ENCODE data around the gene WDR33.

WDR33 gene

GRCh38 chr2:127694986-127695385, 116.0 kb downstream of the WDR33 start:
- H3K4me1 ChIP-seq (ENCODE audit: control insufficient read depth, insufficient read depth, low read length, poor library complexity, severe bottlenecking) = no peaks in the 10 kb centered on the region
- no peak overlapping the region for H3K27ac ChIP-seq (ENCODE audit: low read depth, low read length, severe bottlenecking)
- H3K36me3 ChIP-seq (ENCODE audit: control insufficient read depth, insufficient read depth, low read length) = no peaks in the 10 kb centered on the region
- 85 to 88% methylated on average over 6 to 9 of the region's 9 CpGs for WGBS, 2 experiments (ENCODE audit: insufficient coverage in 2 of 2)
- no peak overlapping the region for H3K4me3 ChIP-seq (ENCODE audit: extremely low read depth, insufficient read depth, low read length, poor library complexity, severe bottlenecking)
- H3K9me3 ChIP-seq (ENCODE audit: control insufficient read depth, low read length) = peaks cover 17% of the 10 kb centered on the region

- 70 to 92% methylated on average over 1 to 2 of the region's 2 CpGs for WGBS, 2 experiments (ENCODE audit: insufficient coverage in 2 of 2)
- no peaks in the 10 kb centered on the region for H3K36me3 ChIP-seq (ENCODE audit: control insufficient read depth, insufficient read depth, low read length)
- H3K9me3 ChIP-seq (ENCODE audit: control insufficient read depth, low read length) = peaks cover 20% of the 10 kb centered on the region
- H3K4me1 ChIP-seq (ENCODE audit: control insufficient read depth, insufficient read depth, low read length, poor library complexity, severe bottlenecking) = no peaks in the 10 kb centered on the region
- H3K27ac ChIP-seq (ENCODE audit: low read depth, low read length, severe bottlenecking) = no peak overlapping the region
- H3K4me3 ChIP-seq (ENCODE audit: extremely low read depth, insufficient read depth, low read length, poor library complexity, severe bottlenecking) = no peak overlapping the region
Measured at GRCh38 chr2:127690696-127691095, 120.3 kb downstream of the WDR33 start.

GRCh38 chr2:127688405-127688804, 122.6 kb downstream of the WDR33 start:
- H3K4me1 ChIP-seq (ENCODE audit: control insufficient read depth, insufficient read depth, low read length, poor library complexity, severe bottlenecking) = peaks cover 7% of the 10 kb centered on the region
- WGBS, 2 experiments (ENCODE audit: insufficient coverage in 2 of 2) = no CpG with 5 or more reads among the region's 1 CpG
- H3K4me3 ChIP-seq (ENCODE audit: extremely low read depth, insufficient read depth, low read length, poor library complexity, severe bottlenecking) = no peak overlapping the region
- H3K36me3 ChIP-seq (ENCODE audit: control insufficient read depth, insufficient read depth, low read length) = no peaks in the 10 kb centered on the region
- H3K9me3 ChIP-seq (ENCODE audit: control insufficient read depth, low read length) = peaks cover 20% of the 10 kb centered on the region
- no peak overlapping the region for H3K27ac ChIP-seq (ENCODE audit: low read depth, low read length, severe bottlenecking)

- Histone ChIP-seq H3K4me3 (ENCODE audit: extremely low read depth, insufficient read depth, low read length, poor library complexity, severe bottlenecking) (no peak overlapping the region), H3K27ac (ENCODE audit: low read depth, low read length, severe bottlenecking) (no peak overlapping the region), H3K9me3 (ENCODE audit: control insufficient read depth, low read length) (peaks cover 9% of the 10 kb centered on the region), H3K4me1 (ENCODE audit: control insufficient read depth, insufficient read depth, low read length, poor library complexity, severe bottlenecking) (peaks cover 11% of the 10 kb centered on the region), H3K36me3 (ENCODE audit: control insufficient read depth, insufficient read depth, low read length) (no peaks in the 10 kb centered on the region)
- 83 to 86% methylated on average over 6 to 8 of the region's 8 CpGs for WGBS, 2 experiments (ENCODE audit: insufficient coverage in 2 of 2)
Measured at GRCh38 chr2:127685410-127686080, 125.4 kb downstream of the WDR33 start.

- 93 to 94% methylated on average over 9 to 11 of the region's 15 CpGs for WGBS, 2 experiments (ENCODE audit: insufficient coverage in 2 of 2)
- Histone ChIP-seq H3K27ac (ENCODE audit: low read depth, low read length, severe bottlenecking) (no peak overlapping the region), H3K36me3 (ENCODE audit: control insufficient read depth, insufficient read depth, low read length) (no peaks in the 10 kb centered on the region), H3K4me3 (ENCODE audit: extremely low read depth, insufficient read depth, low read length, poor library complexity, severe bottlenecking) (no peak overlapping the region), H3K4me1 (ENCODE audit: control insufficient read depth, insufficient read depth, low read length, poor library complexity, severe bottlenecking) (peaks cover 11% of the 10 kb centered on the region), H3K9me3 (ENCODE audit: control insufficient read depth, low read length) (no peaks in the 10 kb centered on the region)
Measured at GRCh38 chr2:127683757-127684156, 127.2 kb downstream of the WDR33 start.

- peaks cover 11% of the 10 kb centered on the region for H3K4me1 ChIP-seq (ENCODE audit: control insufficient read depth, insufficient read depth, low read length, poor library complexity, severe bottlenecking)
- no peaks in the 10 kb centered on the region for H3K9me3 ChIP-seq (ENCODE audit: control insufficient read depth, low read length)
- no peaks in the 10 kb centered on the region for H3K36me3 ChIP-seq (ENCODE audit: control insufficient read depth, insufficient read depth, low read length)
- H3K4me3 ChIP-seq (ENCODE audit: extremely low read depth, insufficient read depth, low read length, poor library complexity, severe bottlenecking) = no peak overlapping the region
- no peak overlapping the region for H3K27ac ChIP-seq (ENCODE audit: low read depth, low read length, severe bottlenecking)
Measured at GRCh38 chr2:127683056-127683455, 127.9 kb downstream of the WDR33 start.

GRCh38 chr2:127681976-127682857, 128.8 kb downstream of the WDR33 start:
- WGBS, 2 experiments (ENCODE audit: insufficient coverage in 2 of 2) = 94 to 95% methylated on average over 3 to 4 of the region's 6 CpGs
- no peaks in the 10 kb centered on the region for H3K9me3 ChIP-seq (ENCODE audit: control insufficient read depth, low read length)

GRCh38 chr2:127681288-127681804, 129.6 kb downstream of the WDR33 start:
- no peak overlapping the region for H3K4me3 ChIP-seq (ENCODE audit: extremely low read depth, insufficient read depth, low read length, poor library complexity, severe bottlenecking)
- peaks cover 11% of the 10 kb centered on the region for H3K4me1 ChIP-seq (ENCODE audit: control insufficient read depth, insufficient read depth, low read length, poor library complexity, severe bottlenecking)
- WGBS, 2 experiments (ENCODE audit: insufficient coverage in 2 of 2) = 85 to 86% methylated on average over 21 to 25 of the region's 25 CpGs
- no peaks in the 10 kb centered on the region for H3K36me3 ChIP-seq (ENCODE audit: control insufficient read depth, insufficient read depth, low read length)
- H3K9me3 ChIP-seq (ENCODE audit: control insufficient read depth, low read length) = no peaks in the 10 kb centered on the region
- H3K27ac ChIP-seq (ENCODE audit: low read depth, low read length, severe bottlenecking) = no peak overlapping the region

More at GRCh38 chr2:127681976-127682857, 128.8 kb downstream of the WDR33 start:
- no peak overlapping the region for H3K27ac ChIP-seq (ENCODE audit: low read depth, low read length, severe bottlenecking)
- no peak overlapping the region for H3K4me3 ChIP-seq (ENCODE audit: extremely low read depth, insufficient read depth, low read length, poor library complexity, severe bottlenecking)
- H3K36me3 ChIP-seq (ENCODE audit: control insufficient read depth, insufficient read depth, low read length) = no peaks in the 10 kb centered on the region
- H3K4me1 ChIP-seq (ENCODE audit: control insufficient read depth, insufficient read depth, low read length, poor library complexity, severe bottlenecking) = peaks cover 11% of the 10 kb centered on the region

GRCh38 chr2:127680706-127681287, 130.2 kb downstream of the WDR33 start:
- Histone ChIP-seq H3K36me3 (ENCODE audit: control insufficient read depth, insufficient read depth, low read length) (no peaks in the 10 kb centered on the region), H3K4me1 (ENCODE audit: control insufficient read depth, insufficient read depth, low read length, poor library complexity, severe bottlenecking) (peaks cover 11% of the 10 kb centered on the region), H3K9me3 (ENCODE audit: control insufficient read depth, low read length) (no peaks in the 10 kb centered on the region), H3K27ac (ENCODE audit: low read depth, low read length, severe bottlenecking) (no peak overlapping the region), H3K4me3 (ENCODE audit: extremely low read depth, insufficient read depth, low read length, poor library complexity, severe bottlenecking) (no peak overlapping the region)
- WGBS, 2 experiments (ENCODE audit: insufficient coverage in 2 of 2) = 90 to 93% methylated on average over 14 to 19 of the region's 19 CpGs

GRCh38 chr2:127679680-127680361, 131.2 kb downstream of the WDR33 start:
- Histone ChIP-seq H3K27ac (ENCODE audit: low read depth, low read length, severe bottlenecking) (no peak overlapping the region), H3K4me3 (ENCODE audit: extremely low read depth, insufficient read depth, low read length, poor library complexity, severe bottlenecking) (no peak overlapping the region), H3K9me3 (ENCODE audit: control insufficient read depth, low read length) (no peaks in the 10 kb centered on the region), H3K4me1 (ENCODE audit: control insufficient read depth, insufficient read depth, low read length, poor library complexity, severe bottlenecking) (peaks cover 11% of the 10 kb centered on the region), H3K36me3 (ENCODE audit: control insufficient read depth, insufficient read depth, low read length) (no peaks in the 10 kb centered on the region)
- WGBS, 2 experiments (ENCODE audit: insufficient coverage in 2 of 2) = 91 to 92% methylated on average over 6 to 13 of the region's 15 CpGs
